Neural cell (in vitro differentiated cells): Measurements from ENCODE around the gene SS18L1. TPM values are rescaled to one million over a fixed set of nuclear protein-coding genes. Genes with fewer than 3 reads are reported as not detected.

Source experiments
- H2AFZ ChIP-seq: fragments of 200-600, 300-800 bp; sonication (generic), shearing (Covaris generic); 2 replicates; pipeline ENCODE4 v1.6.0; 2014; ENCODE audit warnings: low read depth, mild to moderate bottlenecking, antibody characterized with exemption, low read length, moderate library complexity
- H3F3A ChIP-seq: fragments of 200-600 bp; shearing (Covaris generic); 2 replicates; pipeline ENCODE4 v1.6.1; 2016; ENCODE audit warnings: mild to moderate bottlenecking, moderate library complexity, mixed read lengths, antibody characterized with exemption, low read length; ENCODE audit not compliant: insufficient read depth, poor library complexity, severe bottlenecking
- H3K27ac ChIP-seq: fragments of 200-600, 300-800 bp; sonication (generic), shearing (Covaris generic); 2 replicates; pipeline ENCODE4 v1.5.1; 2014; ENCODE audit warnings: mild to moderate bottlenecking, low read length, moderate library complexity
- H3K27me3 ChIP-seq: fragments of 300-800, 200-600 bp; sonication (generic), shearing (Covaris generic); 2 replicates; pipeline ENCODE4 v1.6.0; 2014; ENCODE audit warnings: mild to moderate bottlenecking, low read depth, low read length, moderate library complexity; ENCODE audit not compliant: insufficient read depth
- H3K36me3 ChIP-seq: fragments of 300-800, 200-600 bp; sonication (generic), shearing (Covaris generic); 2 replicates; pipeline ENCODE4 v1.5.1; 2014; ENCODE audit warnings: mild to moderate bottlenecking, antibody characterized with exemption, low read length, moderate library complexity; ENCODE audit not compliant: insufficient read depth
- H3K4me2 ChIP-seq: fragments of 300-800, 200-600 bp; sonication (generic), shearing (Covaris generic); 2 replicates; pipeline ENCODE4 v1.6.0; 2014; ENCODE audit warnings: mild to moderate bottlenecking, low read length
- H3K4me3 ChIP-seq: fragments of 300-800, 200-600 bp; sonication (generic), shearing (Covaris generic); 2 replicates; pipeline ENCODE4 v1.5.1; 2014; ENCODE audit warnings: mild to moderate bottlenecking, low read length, moderate library complexity
- H3K79me2 ChIP-seq: fragments of 200-600 bp; shearing (Covaris generic); replicated peaks from 2 replicates; pipeline ENCODE4 v1.6.0; 2014; ENCODE audit warnings: mild to moderate bottlenecking, low read length, moderate library complexity; ENCODE audit not compliant: insufficient read depth
- H3K9ac ChIP-seq: fragments of 300-800, 200-600 bp; sonication (generic), shearing (Covaris generic); 2 replicates; pipeline ENCODE4 v1.6.1; 2016; ENCODE audit warnings: mild to moderate bottlenecking, low read length, mixed read lengths
- H3K9me2 ChIP-seq: fragments of 200-600 bp; shearing (Covaris generic); 2 replicates; pipeline ENCODE4 v1.6.1; 2016; ENCODE audit warnings: mild to moderate bottlenecking, low read length, mixed read lengths; ENCODE audit not compliant: insufficient read depth
- H3K9me3 ChIP-seq: fragments of 200-600, 300-800 bp; sonication (generic), shearing (Covaris generic); 2 replicates; pipeline ENCODE4 v1.6.1; 2016; ENCODE audit warnings: mild to moderate bottlenecking, mixed run types, low read length, moderate library complexity, mixed read lengths
- H4K20me1 ChIP-seq: fragments of 200-600 bp; shearing (Covaris generic); 2 replicates; pipeline ENCODE4 v1.6.1; 2016; ENCODE audit warnings: mild to moderate bottlenecking, mixed run types; ENCODE audit not compliant: insufficient read depth
- EP300 ChIP-seq: fragments of 450-650 bp; conservative IDR thresholded peaks from 2 replicates; pipeline ENCODE4 v1.6.1; 2014; ENCODE audit warnings: antibody characterized with exemption, mild to moderate bottlenecking, moderate library complexity; ENCODE audit not compliant: poor library complexity, severe bottlenecking
- EZH2 ChIP-seq: fragments of 200-600, 300-800 bp; shearing (Covaris generic), sonication (generic); IDR thresholded peaks from 2 replicates; pipeline ENCODE4 v1.6.1; 2014; ENCODE audit warnings: antibody characterized with exemption, low read length, borderline replicate concordance, mild to moderate bottlenecking; ENCODE audit not compliant: insufficient read depth, poor library complexity, severe bottlenecking
- MXI1 ChIP-seq: fragments of 450-650 bp; conservative IDR thresholded peaks from 2 replicates; pipeline ENCODE4 v1.6.1; 2014; ENCODE audit warnings: antibody characterized with exemption, mild to moderate bottlenecking; ENCODE audit not compliant: poor library complexity, severe bottlenecking
- POLR2AphosphoS5 ChIP-seq: IDR thresholded peaks from 2 replicates; pipeline ENCODE4 v1.6.1; 2012
- RAD21 ChIP-seq: fragments of 450-650 bp; conservative IDR thresholded peaks from 2 replicates; pipeline ENCODE4 v1.6.1; 2014; ENCODE audit warnings: antibody characterized with exemption, mild to moderate bottlenecking, moderate library complexity
- SMC3 ChIP-seq: fragments of 450-650 bp; conservative IDR thresholded peaks from 2 replicates; pipeline ENCODE4 v1.6.1; 2014; ENCODE audit warnings: antibody characterized with exemption, mild to moderate bottlenecking, moderate library complexity; ENCODE audit not compliant: poor library complexity
- TAF1 ChIP-seq: IDR thresholded peaks from 2 replicates; pipeline ENCODE4 v1.6.1; 2012; ENCODE audit warnings: low read depth
- polyA plus RNA-seq: library from polyadenylated mRNA; depleted of rRNA; stranded (reverse); fragments of >200 nt; gene quantifications from 2 replicates; pipeline ENCODE4 v1.2.3, GENCODE V29; 2014
- TF ChIP-seq, protein P1 (sequence below): IDR thresholded peaks from 2 replicates; pipeline ENCODE4 v1.6.1; 2012; ENCODE audit warnings: borderline replicate concordance
- TF ChIP-seq, protein P2 (sequence below): fragments of 450-650 bp; IDR thresholded peaks from 2 replicates; pipeline ENCODE4 v1.5.1; 2014; ENCODE audit warnings: antibody characterized with exemption, mild to moderate bottlenecking, moderate library complexity; ENCODE audit not compliant: poor library complexity, severe bottlenecking

Gene SS18L1
- polyA plus RNA-seq, 1 donor from 2014 or later = 117 TPM

DNA sequence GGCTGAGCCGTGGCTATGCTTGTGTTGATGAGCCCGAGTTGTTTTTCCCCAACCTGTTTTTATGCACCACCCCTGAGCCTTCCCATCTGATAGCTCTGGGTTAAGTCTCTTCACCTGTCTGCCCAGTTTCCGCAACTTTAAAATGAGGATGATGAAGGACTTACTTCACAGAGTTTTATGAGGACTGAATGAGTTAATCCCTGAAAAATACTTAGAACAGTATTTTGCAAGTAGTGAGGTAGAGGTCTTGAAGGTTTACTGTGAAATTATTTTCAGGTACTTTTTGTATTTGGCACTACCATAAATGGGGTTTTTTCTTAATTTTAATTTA, 42.5 kb downstream of the SS18L1 start:
- Histone ChIP-seq H3K9me3 (no peaks in the 10 kb centered on the region), H3K4me3 (no peak overlapping the region), H3K9me2 (no peaks in the 10 kb centered on the region), H3K27ac (no peak overlapping the region), H3K79me2 (peaks cover 18% of the 10 kb centered on the region), H3K27me3 (no peaks in the 10 kb centered on the region), H3K4me2 (no peak overlapping the region), H4K20me1 (no peaks in the 10 kb centered on the region), H3K9ac (no peak overlapping the region), H3K36me3 (no peaks in the 10 kb centered on the region), H2AFZ (no peak overlapping the region), H3F3A (peaks cover 5% of the 10 kb centered on the region)
- TF ChIP-seq, protein P1, sequence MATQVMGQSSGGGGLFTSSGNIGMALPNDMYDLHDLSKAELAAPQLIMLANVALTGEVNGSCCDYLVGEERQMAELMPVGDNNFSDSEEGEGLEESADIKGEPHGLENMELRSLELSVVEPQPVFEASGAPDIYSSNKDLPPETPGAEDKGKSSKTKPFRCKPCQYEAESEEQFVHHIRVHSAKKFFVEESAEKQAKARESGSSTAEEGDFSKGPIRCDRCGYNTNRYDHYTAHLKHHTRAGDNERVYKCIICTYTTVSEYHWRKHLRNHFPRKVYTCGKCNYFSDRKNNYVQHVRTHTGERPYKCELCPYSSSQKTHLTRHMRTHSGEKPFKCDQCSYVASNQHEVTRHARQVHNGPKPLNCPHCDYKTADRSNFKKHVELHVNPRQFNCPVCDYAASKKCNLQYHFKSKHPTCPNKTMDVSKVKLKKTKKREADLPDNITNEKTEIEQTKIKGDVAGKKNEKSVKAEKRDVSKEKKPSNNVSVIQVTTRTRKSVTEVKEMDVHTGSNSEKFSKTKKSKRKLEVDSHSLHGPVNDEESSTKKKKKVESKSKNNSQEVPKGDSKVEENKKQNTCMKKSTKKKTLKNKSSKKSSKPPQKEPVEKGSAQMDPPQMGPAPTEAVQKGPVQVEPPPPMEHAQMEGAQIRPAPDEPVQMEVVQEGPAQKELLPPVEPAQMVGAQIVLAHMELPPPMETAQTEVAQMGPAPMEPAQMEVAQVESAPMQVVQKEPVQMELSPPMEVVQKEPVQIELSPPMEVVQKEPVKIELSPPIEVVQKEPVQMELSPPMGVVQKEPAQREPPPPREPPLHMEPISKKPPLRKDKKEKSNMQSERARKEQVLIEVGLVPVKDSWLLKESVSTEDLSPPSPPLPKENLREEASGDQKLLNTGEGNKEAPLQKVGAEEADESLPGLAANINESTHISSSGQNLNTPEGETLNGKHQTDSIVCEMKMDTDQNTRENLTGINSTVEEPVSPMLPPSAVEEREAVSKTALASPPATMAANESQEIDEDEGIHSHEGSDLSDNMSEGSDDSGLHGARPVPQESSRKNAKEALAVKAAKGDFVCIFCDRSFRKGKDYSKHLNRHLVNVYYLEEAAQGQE = no peak
- no peak for TF ChIP-seq TAF1
- no peak for TF ChIP-seq EP300
- no peak for TF ChIP-seq EZH2
- no peak for TF ChIP-seq RAD21
- TF ChIP-seq MXI1 = no peak
- TF ChIP-seq, protein P2, sequence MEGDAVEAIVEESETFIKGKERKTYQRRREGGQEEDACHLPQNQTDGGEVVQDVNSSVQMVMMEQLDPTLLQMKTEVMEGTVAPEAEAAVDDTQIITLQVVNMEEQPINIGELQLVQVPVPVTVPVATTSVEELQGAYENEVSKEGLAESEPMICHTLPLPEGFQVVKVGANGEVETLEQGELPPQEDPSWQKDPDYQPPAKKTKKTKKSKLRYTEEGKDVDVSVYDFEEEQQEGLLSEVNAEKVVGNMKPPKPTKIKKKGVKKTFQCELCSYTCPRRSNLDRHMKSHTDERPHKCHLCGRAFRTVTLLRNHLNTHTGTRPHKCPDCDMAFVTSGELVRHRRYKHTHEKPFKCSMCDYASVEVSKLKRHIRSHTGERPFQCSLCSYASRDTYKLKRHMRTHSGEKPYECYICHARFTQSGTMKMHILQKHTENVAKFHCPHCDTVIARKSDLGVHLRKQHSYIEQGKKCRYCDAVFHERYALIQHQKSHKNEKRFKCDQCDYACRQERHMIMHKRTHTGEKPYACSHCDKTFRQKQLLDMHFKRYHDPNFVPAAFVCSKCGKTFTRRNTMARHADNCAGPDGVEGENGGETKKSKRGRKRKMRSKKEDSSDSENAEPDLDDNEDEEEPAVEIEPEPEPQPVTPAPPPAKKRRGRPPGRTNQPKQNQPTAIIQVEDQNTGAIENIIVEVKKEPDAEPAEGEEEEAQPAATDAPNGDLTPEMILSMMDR = no peak
- no peak for TF ChIP-seq POLR2AphosphoS5
- TF ChIP-seq SMC3 = no peak

DNA sequence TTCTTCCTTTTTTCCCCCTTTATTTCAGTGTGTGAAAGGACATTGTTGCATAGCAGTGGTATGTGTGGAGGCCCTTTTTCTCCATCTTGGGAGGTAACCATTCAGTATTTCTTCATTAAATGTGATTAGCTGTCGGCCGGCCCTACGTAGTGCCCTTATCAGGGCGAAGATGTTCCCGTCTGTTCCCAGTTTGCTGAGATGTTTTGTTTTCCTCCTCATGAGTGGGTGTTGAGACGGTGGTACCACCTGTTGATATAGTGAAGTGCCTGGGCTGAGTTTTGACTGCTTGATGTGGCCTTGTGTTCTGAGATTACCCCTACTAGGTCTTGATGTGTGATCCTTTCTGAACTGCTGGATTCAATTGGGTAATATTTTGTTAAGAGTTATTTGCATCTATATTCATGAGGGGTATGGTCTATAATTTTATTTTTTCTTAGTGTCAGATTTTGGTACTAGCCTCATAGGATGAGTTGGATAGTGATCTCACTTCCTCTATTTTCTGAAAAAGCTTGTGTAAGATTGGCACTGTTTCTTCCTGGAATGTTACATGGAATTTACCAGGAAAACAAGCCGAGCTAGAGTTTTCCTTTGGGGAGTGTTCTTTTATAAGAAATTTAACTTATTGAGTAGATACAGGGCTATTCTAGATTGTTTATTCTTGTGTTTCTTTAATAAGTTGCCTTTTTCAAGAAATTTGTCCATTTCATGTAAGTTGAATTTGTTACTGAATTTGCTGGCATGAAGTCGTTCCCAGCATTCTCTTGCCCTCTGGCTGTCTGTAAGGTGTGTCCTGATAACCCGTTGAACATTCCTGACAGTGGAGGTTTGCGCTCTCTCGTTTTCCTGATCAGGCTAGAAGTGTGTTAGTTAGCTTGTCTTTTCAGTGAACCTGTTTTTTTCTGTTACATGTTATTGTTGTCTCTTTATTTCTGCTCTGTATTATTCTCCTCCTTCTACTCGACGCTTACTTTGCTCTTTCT, 43.6 kb downstream of the SS18L1 start:
- H4K20me1 ChIP-seq = no peaks in the 10 kb centered on the region
- H3K4me3 ChIP-seq = no peak overlapping the region
- peaks cover 5% of the 10 kb centered on the region for H3F3A ChIP-seq
- H3K9me3 ChIP-seq = no peaks in the 10 kb centered on the region
- no peak overlapping the region for H2AFZ ChIP-seq
- no peak for TF ChIP-seq EP300
- TF ChIP-seq, protein P2 = no peak
- no peak for TF ChIP-seq RAD21
- TF ChIP-seq TAF1 = no peak
- TF ChIP-seq MXI1 = no peak
- TF ChIP-seq SMC3 = no peak
- no peak for TF ChIP-seq EZH2
- TF ChIP-seq POLR2AphosphoS5 = no peak
- TF ChIP-seq, protein P1 = no peak
- no peak overlapping the region for H3K4me2 ChIP-seq
- H3K27me3 ChIP-seq = no peaks in the 10 kb centered on the region
- H3K9me2 ChIP-seq = no peaks in the 10 kb centered on the region
- H3K79me2 ChIP-seq = peaks cover 18% of the 10 kb centered on the region
- H3K27ac ChIP-seq = no peak overlapping the region
- H3K9ac ChIP-seq = no peak overlapping the region
- H3K36me3 ChIP-seq = no peaks in the 10 kb centered on the region
